ENCODE data around the gene NID1. TPM values are rescaled to one million over a fixed set of nuclear protein-coding genes. Genes with fewer than 3 reads are reported as not detected.

NID1 gene
- total and polyA plus RNA-seq, 2 of the 4 experiments (the other 2 are of a cell fraction) = 21.9 to 83.3 TPM

- dilution Hi-C loops (cut with HindIII; ENCODE audit: low sequenced_read_pairs, unreplicated experiment) (no loop called here), intact Hi-C loops (cut with micrococcal nuclease) (no loop called here), in situ Hi-C loops (cut with MboI; ENCODE audit: low sequenced_read_pairs) (no loop called here)
- H3K4me3 ChIP-seq (ENCODE audit: insufficient read depth, low read depth, low read length) = no peak overlapping the region
- H2AK9ac ChIP-seq (replicated peaks; ENCODE audit: low read depth, low read length, poor library complexity) = no peak overlapping the region
- no peak overlapping the region for H3K9ac ChIP-seq (ENCODE audit: low read depth, low read length)
- no peak overlapping the region for H2BK120ac ChIP-seq (ENCODE audit: low read depth, low read length)
- H4K91ac ChIP-seq (ENCODE audit: insufficient read depth, low read depth, low read length) = peak overlapping the region; percentile 13; the same call in 1 of the 2 replicates
- no peak overlapping the region for H3K18ac ChIP-seq (ENCODE audit: low read depth, low read length)
- H4K8ac ChIP-seq (ENCODE audit: low read depth in 2 of 2, low read length in 2 of 2) = no peak overlapping the region
- no peak overlapping the region for H2BK5ac ChIP-seq (ENCODE audit: low read depth, low read length, poor library complexity, severe bottlenecking)
- H2BK20ac ChIP-seq (ENCODE audit: low read depth, low read length) = no peak overlapping the region
- H3K4me1 ChIP-seq (ENCODE audit: control insufficient read depth, insufficient read depth, low read length) = peaks cover 14% of the 10 kb centered on the region; the same call in 1 of the 2 replicates
- H4K5ac ChIP-seq (ENCODE audit: low read depth, low read length) = no peak overlapping the region
- ATAC-seq (ENCODE audit: low read depth) (peak; percentile 76), DNase-seq (peak; percentile 54)
- ChIA-PET POLR2A (ENCODE audit: unreplicated experiment) (no interaction called here), CTCF (interaction anchor here (1.2 kb wide), 1 partner anchor 50 kb away, joined by 3 read pairs; no protein-coding TSS in a partner anchor)
- H3K4ac ChIP-seq (ENCODE audit: low read depth, low read length) = no peak overlapping the region
- H3K27me3 ChIP-seq (ENCODE audit: control insufficient read depth, insufficient read depth, low read length) = no peaks in the 10 kb centered on the region
- no peak overlapping the region for H2BK15ac ChIP-seq (ENCODE audit: low read depth, low read length)
- H3K9me1 ChIP-seq (ENCODE audit: insufficient read depth, low read length) = peaks cover 6% of the 10 kb centered on the region; the same call in 1 of the 2 replicates
- H3K27ac ChIP-seq (ENCODE audit: insufficient read depth, low read length) = peak overlapping the region; percentile 54; the same call in 1 of the 2 replicates
- no peak overlapping the region for H3K56ac ChIP-seq (ENCODE audit: extremely low read depth, insufficient read depth, low read length)
- WGBS, 2 experiments (ENCODE audit: extremely low coverage in 2 of 2, insufficient read length in 1 of 2) = no CpG with 5 or more reads among the region's 9 CpGs
- H3K79me1 ChIP-seq (ENCODE audit: low read depth in 1 of 2, low read length in 2 of 2) = peaks cover 0 to 9% of the 10 kb centered on the region in 2 experiments; a peak in 3 of 4 replicates
- H3K9me3 ChIP-seq (ENCODE audit: control insufficient read depth, insufficient read depth, low read length) = no peaks in the 10 kb centered on the region
- no peaks in the 10 kb centered on the region for H4K20me1 ChIP-seq (ENCODE audit: insufficient read depth, low read length)
- H3K14ac ChIP-seq (replicated peaks; ENCODE audit: low read depth, low read length) = no peak overlapping the region
- H3K23ac ChIP-seq (ENCODE audit: low read depth, low read length) = 0 out of 2 replicates have a peak overlapping the region, but pooled peaks have one; percentile 23
- peak overlapping the region; percentile 46 for H3K4me2 ChIP-seq (ENCODE audit: low read depth, low read length)
- no peak overlapping the region for H2AFZ ChIP-seq (replicated peaks; ENCODE audit: low read length, poor library complexity)
- H3K36me3 ChIP-seq (ENCODE audit: control insufficient read depth, insufficient read depth, low read length) = peaks cover 32% of the 10 kb centered on the region
- no peak overlapping the region for H2AK5ac ChIP-seq (ENCODE audit: low read depth, low read length)
- no TSS peak for BruUV-seq (replicated peaks)
- TF ChIP-seq MXI1 (IDR thresholded peaks at IDR 0.05; ENCODE audit: borderline replicate concordance, low read depth, low read length) (no peak), POLR2A (IDR thresholded peaks at IDR 0.05; ENCODE audit: low read depth, low read length) (no peak), CEBPB (IDR thresholded peaks at IDR 0.05; ENCODE audit: low read depth, low read length) (no peak), FOS (IDR thresholded peaks at IDR 0.05; ENCODE audit: low read depth, low read length) (no peak), MAZ (IDR thresholded peaks at IDR 0.05; ENCODE audit: borderline replicate concordance, low read depth, low read length) (no peak), RCOR1 (IDR thresholded peaks at IDR 0.05; ENCODE audit: insufficient replicate concordance, low read length) (no peak), MAFK (IDR thresholded peaks at IDR 0.05; ENCODE audit: low read depth, low read length) (no peak), RAD21 (IDR thresholded peaks at IDR 0.05; ENCODE audit: low read length) (no peak), BHLHE40 (IDR thresholded peaks at IDR 0.05; ENCODE audit: low read depth, low read length) (no peak), NFE2L2 (IDR thresholded peaks at IDR 0.05; ENCODE audit: low read depth, low read length) (no peak), RFX5 (IDR thresholded peaks at IDR 0.05; ENCODE audit: low read depth, low read length) (no peak), SMC3 (IDR thresholded peaks at IDR 0.05; ENCODE audit: low read depth, low read length) (no peak), CHD1 (IDR thresholded peaks at IDR 0.05; ENCODE audit: low read depth, low read length) (no peak)
- TF ChIP-seq, protein P1, sequence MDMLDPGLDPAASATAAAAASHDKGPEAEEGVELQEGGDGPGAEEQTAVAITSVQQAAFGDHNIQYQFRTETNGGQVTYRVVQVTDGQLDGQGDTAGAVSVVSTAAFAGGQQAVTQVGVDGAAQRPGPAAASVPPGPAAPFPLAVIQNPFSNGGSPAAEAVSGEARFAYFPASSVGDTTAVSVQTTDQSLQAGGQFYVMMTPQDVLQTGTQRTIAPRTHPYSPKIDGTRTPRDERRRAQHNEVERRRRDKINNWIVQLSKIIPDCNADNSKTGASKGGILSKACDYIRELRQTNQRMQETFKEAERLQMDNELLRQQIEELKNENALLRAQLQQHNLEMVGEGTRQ (IDR thresholded peaks at IDR 0.05; ENCODE audit: low read depth, low read length) = no peak
- TF ChIP-seq, protein P2, sequence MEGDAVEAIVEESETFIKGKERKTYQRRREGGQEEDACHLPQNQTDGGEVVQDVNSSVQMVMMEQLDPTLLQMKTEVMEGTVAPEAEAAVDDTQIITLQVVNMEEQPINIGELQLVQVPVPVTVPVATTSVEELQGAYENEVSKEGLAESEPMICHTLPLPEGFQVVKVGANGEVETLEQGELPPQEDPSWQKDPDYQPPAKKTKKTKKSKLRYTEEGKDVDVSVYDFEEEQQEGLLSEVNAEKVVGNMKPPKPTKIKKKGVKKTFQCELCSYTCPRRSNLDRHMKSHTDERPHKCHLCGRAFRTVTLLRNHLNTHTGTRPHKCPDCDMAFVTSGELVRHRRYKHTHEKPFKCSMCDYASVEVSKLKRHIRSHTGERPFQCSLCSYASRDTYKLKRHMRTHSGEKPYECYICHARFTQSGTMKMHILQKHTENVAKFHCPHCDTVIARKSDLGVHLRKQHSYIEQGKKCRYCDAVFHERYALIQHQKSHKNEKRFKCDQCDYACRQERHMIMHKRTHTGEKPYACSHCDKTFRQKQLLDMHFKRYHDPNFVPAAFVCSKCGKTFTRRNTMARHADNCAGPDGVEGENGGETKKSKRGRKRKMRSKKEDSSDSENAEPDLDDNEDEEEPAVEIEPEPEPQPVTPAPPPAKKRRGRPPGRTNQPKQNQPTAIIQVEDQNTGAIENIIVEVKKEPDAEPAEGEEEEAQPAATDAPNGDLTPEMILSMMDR (conservative IDR thresholded peaks at IDR 0.05; ENCODE audit: low read depth, low read length) = no peak
Measured at GRCh38 chr1:236021424-236022135, 43.3 kb downstream of the NID1 start.
